ENCODE data around the gene METTL24.

METTL24 gene

GRCh38 chr6:110326609-110327008 lies 31.5 kb downstream of the METTL24 start:
- no peak overlapping the region for H3K4me3 ChIP-seq (ENCODE audit: control insufficient read depth, low read depth, low read length)
- TF ChIP-seq, protein P1, sequence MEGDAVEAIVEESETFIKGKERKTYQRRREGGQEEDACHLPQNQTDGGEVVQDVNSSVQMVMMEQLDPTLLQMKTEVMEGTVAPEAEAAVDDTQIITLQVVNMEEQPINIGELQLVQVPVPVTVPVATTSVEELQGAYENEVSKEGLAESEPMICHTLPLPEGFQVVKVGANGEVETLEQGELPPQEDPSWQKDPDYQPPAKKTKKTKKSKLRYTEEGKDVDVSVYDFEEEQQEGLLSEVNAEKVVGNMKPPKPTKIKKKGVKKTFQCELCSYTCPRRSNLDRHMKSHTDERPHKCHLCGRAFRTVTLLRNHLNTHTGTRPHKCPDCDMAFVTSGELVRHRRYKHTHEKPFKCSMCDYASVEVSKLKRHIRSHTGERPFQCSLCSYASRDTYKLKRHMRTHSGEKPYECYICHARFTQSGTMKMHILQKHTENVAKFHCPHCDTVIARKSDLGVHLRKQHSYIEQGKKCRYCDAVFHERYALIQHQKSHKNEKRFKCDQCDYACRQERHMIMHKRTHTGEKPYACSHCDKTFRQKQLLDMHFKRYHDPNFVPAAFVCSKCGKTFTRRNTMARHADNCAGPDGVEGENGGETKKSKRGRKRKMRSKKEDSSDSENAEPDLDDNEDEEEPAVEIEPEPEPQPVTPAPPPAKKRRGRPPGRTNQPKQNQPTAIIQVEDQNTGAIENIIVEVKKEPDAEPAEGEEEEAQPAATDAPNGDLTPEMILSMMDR (conservative IDR thresholded peaks at IDR 0.05; ENCODE audit: control insufficient read depth, insufficient read depth, low read depth, low read length): no peak
- no peak for DNase-seq (ENCODE audit: low read depth)

- TF ChIP-seq, protein P1 (conservative IDR thresholded peaks at IDR 0.05; ENCODE audit: control insufficient read depth, insufficient read depth, low read depth, low read length): no peak
- DNase-seq (ENCODE audit: low read depth): no peak
- H3K4me3 ChIP-seq (ENCODE audit: control insufficient read depth, low read depth, low read length): no peak overlapping the region
Measured at GRCh38 chr6:110326057-110326456, 32.1 kb downstream of the METTL24 start.

DNA sequence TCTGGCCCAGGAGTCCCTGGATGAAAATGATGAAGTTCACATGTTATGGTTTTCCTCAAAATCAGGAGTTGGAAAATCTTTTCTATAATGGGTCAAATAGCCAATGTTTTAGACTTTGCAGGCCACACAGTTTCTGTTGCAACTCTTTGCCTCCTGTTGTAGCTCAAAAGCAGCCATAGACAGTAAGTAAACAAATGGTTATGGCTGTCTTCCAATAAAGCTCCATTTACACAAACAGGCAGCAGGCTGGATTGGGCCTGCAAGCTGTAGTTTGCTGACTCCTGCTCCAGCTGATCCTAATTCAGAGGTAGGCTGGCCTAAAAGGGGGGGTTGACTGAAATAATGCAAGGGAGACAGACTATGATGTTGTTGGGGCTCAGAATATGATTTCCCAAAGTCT lies 33.0 kb downstream of the METTL24 start:
- TF ChIP-seq, protein P1 (conservative IDR thresholded peaks at IDR 0.05; ENCODE audit: control insufficient read depth, insufficient read depth, low read depth, low read length): no peak
- no peak overlapping the region for H3K4me3 ChIP-seq (ENCODE audit: control insufficient read depth, low read depth, low read length)
- peak; percentile 75 for DNase-seq (ENCODE audit: low read depth)

GRCh38 chr6:110324548-110324947 lies 33.6 kb downstream of the METTL24 start:
- H3K4me3 ChIP-seq (ENCODE audit: control insufficient read depth, low read depth, low read length): no peak overlapping the region
- TF ChIP-seq, protein P1 (conservative IDR thresholded peaks at IDR 0.05; ENCODE audit: control insufficient read depth, insufficient read depth, low read depth, low read length): no peak
- DNase-seq (ENCODE audit: low read depth): no peak

GRCh38 chr6:110323258-110323657 lies 34.9 kb downstream of the METTL24 start:
- DNase-seq (ENCODE audit: low read depth): no peak
- TF ChIP-seq, protein P1 (conservative IDR thresholded peaks at IDR 0.05; ENCODE audit: control insufficient read depth, insufficient read depth, low read depth, low read length): no peak
- H3K4me3 ChIP-seq (ENCODE audit: control insufficient read depth, low read depth, low read length): no peak overlapping the region

- DNase-seq (ENCODE audit: low read depth): no peak
- TF ChIP-seq, protein P1 (conservative IDR thresholded peaks at IDR 0.05; ENCODE audit: control insufficient read depth, insufficient read depth, low read depth, low read length): no peak
- no peak overlapping the region for H3K4me3 ChIP-seq (ENCODE audit: control insufficient read depth, low read depth, low read length)
Measured at GRCh38 chr6:110322874-110323242, 35.3 kb downstream of the METTL24 start.
